Endodermal cell (in vitro differentiated cells): ENCODE measurements around the gene RPL13. TPM values are rescaled to one million over a fixed set of nuclear protein-coding genes. Genes with fewer than 3 reads are reported as not detected.

ENCODE experiments used
- DNase-seq: peaks from one replicate; pipeline ENCODE4 v3.0.0-alpha.2; 2017
- H3K27ac ChIP-seq: 2 replicates; pipeline ENCODE4 v1.5.1; 2013; ENCODE audit warnings: mild to moderate bottlenecking, low read depth, low read length, moderate library complexity
- H3K27me3 ChIP-seq: 2 replicates; pipeline ENCODE4 v1.6.1; 2013; ENCODE audit warnings: mild to moderate bottlenecking, low read length, moderate library complexity; ENCODE audit not compliant: insufficient read depth, control insufficient read depth, poor library complexity, severe bottlenecking
- H3K36me3 ChIP-seq: 2 replicates; pipeline ENCODE4 v1.7.0; 2013; ENCODE audit warnings: mild to moderate bottlenecking, low read length, moderate library complexity; ENCODE audit not compliant: control insufficient read depth, insufficient read depth
- H3K4me1 ChIP-seq: one replicate; pipeline ENCODE4 v1.7.0; 2013; ENCODE audit warnings: low read length; ENCODE audit not compliant: control insufficient read depth, insufficient read depth
- H3K4me3 ChIP-seq: 2 replicates; pipeline ENCODE4 v1.5.1; 2013; ENCODE audit warnings: mild to moderate bottlenecking, low read length, moderate library complexity
- H3K9ac ChIP-seq: 2 replicates; pipeline ENCODE4 v1.6.1; 2013; ENCODE audit warnings: mild to moderate bottlenecking, low read length, moderate library complexity; ENCODE audit not compliant: poor library complexity, severe bottlenecking; ENCODE audit errors: extremely low read depth
- H3K9me3 ChIP-seq: 2 replicates; pipeline ENCODE4 v1.6.1; 2013; ENCODE audit warnings: mild to moderate bottlenecking, low read length, moderate library complexity; ENCODE audit not compliant: control insufficient read depth
- H3K27ac Mint-ChIP-seq: 2 replicates; pipeline ENCODE4 v1.8.0; 2020; ENCODE audit warnings: mixed read lengths
- H3K27me3 Mint-ChIP-seq: 2 replicates; pipeline ENCODE4 v1.8.0; 2021; ENCODE audit warnings: mild to moderate bottlenecking, mixed read lengths; ENCODE audit not compliant: insufficient read depth
- H3K36me3 Mint-ChIP-seq: 2 replicates; pipeline ENCODE4 v1.8.0; 2020; ENCODE audit warnings: low read depth, mixed read lengths
- H3K4me1 Mint-ChIP-seq: 2 replicates; pipeline ENCODE4 v1.8.0; 2020; ENCODE audit warnings: mixed read lengths
- H3K4me3 Mint-ChIP-seq: 2 replicates; pipeline ENCODE4 v1.8.0; 2020; ENCODE audit warnings: mild to moderate bottlenecking, moderate library complexity, mixed read lengths
- H3K9me3 Mint-ChIP-seq: 2 replicates; pipeline ENCODE4 v1.8.0; 2020; ENCODE audit warnings: mild to moderate bottlenecking, mixed read lengths
- WGBS, 2 experiments: methylation state at CpG; one replicate each; pipeline versions ENCODE4 v1.1.5 to v1.1.7; 2013; ENCODE audit warnings: missing lambda C conversion rate in 2 of 2, mixed read lengths in 1 of 2; ENCODE audit not compliant: insufficient coverage in 1 of 2, insufficient read length in 1 of 2; 5-methylcytosine and 5-hydroxymethylcytosine counted together
- total RNA-seq, 2 donors: library from RNA; stranded (reverse); fragmentation: NEBNext Ultra II Directional in 1 of 2; extraction: Animal tissue kit (Norgen Biotek cat#: 25700) in 1 of 2; gene quantifications; 2 replicates in 1 of 2; 3 replicates in 1 of 2; pipeline ENCODE4 v1.2.1, GENCODE V29; 2021
- TF ChIP-seq, protein P1 (sequence below): fragments of 200-600 bp; sonication (generic); conservative IDR thresholded peaks from 2 replicates; pipeline ENCODE4 v1.5.0; 2021; ENCODE audit warnings: antibody characterized with exemption, mild to moderate bottlenecking

Gene RPL13
- total RNA-seq, 2 donors from 2014 or later = 1,911 to 2,019 TPM

DNA sequence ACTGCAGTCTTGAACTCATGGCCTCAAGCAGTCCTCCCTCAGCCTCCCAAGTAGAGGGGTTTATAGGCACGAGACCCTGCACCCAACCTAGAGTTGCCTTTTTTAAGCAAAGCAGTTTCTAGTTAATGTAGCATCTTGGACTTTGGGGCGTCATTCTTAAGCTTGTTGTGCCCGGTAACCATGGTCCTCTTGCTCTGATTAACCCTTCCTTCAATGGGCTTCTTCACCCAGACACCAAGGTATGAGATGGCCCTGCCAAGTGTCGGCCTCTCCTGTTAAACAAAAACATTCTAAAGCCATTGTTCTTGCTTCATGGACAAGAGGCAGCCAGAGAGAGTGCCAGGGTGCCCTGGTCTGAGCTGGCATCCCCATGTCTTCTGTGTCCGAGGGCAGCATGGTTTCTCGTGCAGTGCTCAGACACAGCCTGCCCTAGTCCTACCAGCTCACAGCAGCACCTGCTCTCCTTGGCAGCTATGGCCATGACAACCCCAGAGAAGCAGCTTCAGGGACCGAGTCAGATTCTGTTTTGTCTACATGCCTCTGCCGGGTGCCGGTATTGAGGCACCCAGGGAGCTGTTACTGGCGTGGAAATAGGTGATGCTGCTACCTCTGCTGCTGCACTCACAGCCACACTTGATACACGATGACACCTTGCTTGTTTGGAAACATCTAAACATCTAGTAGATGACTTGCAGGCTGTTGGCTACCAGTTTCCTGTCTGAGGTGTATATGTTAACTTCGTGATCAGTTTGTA lies 3.3 kb downstream of the RPL13 start:
- DNase-seq = no peak
- Histone ChIP-seq H3K4me3 (peak overlapping the region; percentile 87), H3K4me1 (peaks cover 14% of the 10 kb centered on the region), H3K9ac (peak overlapping the region; percentile 28), H3K9me3 (no peaks in the 10 kb centered on the region), H3K27me3 (no peaks in the 10 kb centered on the region), H3K27ac (no peak overlapping the region), H3K36me3 (peaks cover 41% of the 10 kb centered on the region)
- Mint-ChIP-seq H3K4me1 (peaks cover 56% of the 10 kb centered on the region), H3K4me3 (peak overlapping the region; percentile 94), H3K27me3 (peaks cover 6% of the 10 kb centered on the region), H3K27ac (peak overlapping the region; percentile 79), H3K9me3 (no peaks in the 10 kb centered on the region), H3K36me3 (peaks cover 35% of the 10 kb centered on the region)
- TF ChIP-seq, protein P1, sequence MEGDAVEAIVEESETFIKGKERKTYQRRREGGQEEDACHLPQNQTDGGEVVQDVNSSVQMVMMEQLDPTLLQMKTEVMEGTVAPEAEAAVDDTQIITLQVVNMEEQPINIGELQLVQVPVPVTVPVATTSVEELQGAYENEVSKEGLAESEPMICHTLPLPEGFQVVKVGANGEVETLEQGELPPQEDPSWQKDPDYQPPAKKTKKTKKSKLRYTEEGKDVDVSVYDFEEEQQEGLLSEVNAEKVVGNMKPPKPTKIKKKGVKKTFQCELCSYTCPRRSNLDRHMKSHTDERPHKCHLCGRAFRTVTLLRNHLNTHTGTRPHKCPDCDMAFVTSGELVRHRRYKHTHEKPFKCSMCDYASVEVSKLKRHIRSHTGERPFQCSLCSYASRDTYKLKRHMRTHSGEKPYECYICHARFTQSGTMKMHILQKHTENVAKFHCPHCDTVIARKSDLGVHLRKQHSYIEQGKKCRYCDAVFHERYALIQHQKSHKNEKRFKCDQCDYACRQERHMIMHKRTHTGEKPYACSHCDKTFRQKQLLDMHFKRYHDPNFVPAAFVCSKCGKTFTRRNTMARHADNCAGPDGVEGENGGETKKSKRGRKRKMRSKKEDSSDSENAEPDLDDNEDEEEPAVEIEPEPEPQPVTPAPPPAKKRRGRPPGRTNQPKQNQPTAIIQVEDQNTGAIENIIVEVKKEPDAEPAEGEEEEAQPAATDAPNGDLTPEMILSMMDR = no peak
- WGBS, 2 experiments = 87 to 88% methylated on average over 10 to 12 of the region's 12 CpGs

DNA sequence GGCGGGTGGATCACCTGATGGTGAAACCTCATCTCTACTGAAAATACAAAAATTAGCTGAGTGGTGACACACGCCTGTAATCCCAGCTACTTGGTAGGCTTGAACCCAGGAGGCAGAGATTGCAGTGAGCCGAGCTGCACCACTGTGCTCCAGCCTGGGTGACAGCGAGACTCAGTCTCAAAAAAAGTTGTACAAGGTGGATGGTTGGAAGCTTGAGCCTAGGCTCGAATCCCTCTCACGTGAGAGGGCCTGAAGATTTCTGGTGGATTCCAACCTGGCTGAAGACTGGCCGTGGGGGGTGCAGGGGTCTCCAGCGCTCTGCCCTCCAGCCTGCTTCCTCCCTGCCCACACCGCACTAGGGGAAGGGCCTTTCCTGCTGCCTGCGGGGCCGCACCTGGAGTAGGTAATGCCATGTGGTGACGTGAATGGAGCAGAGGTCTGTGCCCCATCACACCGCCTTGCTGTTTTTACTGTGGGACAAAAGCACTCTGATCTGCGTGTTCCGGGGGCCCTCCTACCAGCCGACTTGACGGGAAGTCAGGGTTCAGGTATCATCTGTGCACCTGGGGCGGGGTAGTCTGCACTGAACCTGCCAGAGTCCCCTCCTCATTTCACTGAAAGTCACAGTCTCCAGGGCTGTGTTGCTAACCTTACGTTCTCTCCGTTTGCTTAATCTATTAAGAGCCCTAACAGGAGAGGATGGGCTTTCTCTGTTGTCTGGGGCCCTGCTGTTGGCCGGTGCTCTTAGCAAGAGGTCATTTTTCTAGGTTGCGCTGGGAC lies 4.2 kb downstream of the RPL13 start:
- H3K36me3 Mint-ChIP-seq = peaks cover 35% of the 10 kb centered on the region
- H3K4me3 ChIP-seq = peak overlapping the region; percentile 87
- no peak overlapping the region for H3K27ac ChIP-seq
- TF ChIP-seq, protein P1 = no peak
- peak overlapping the region; percentile 25 for H3K9ac ChIP-seq
- peak overlapping the region; percentile 79 for H3K27ac Mint-ChIP-seq
- DNase-seq = peak; percentile 80
- 78 to 87% methylated on average over 19 to 22 of the region's 22 CpGs for WGBS, 2 experiments
- H3K4me3 Mint-ChIP-seq = peak overlapping the region; percentile 94
- H3K27me3 Mint-ChIP-seq = peaks cover 9% of the 10 kb centered on the region
- peaks cover 14% of the 10 kb centered on the region for H3K4me1 ChIP-seq
- no peaks in the 10 kb centered on the region for H3K9me3 Mint-ChIP-seq
- H3K36me3 ChIP-seq = peaks cover 41% of the 10 kb centered on the region
- peaks cover 55% of the 10 kb centered on the region for H3K4me1 Mint-ChIP-seq
- no peaks in the 10 kb centered on the region for H3K27me3 ChIP-seq
- H3K9me3 ChIP-seq = no peaks in the 10 kb centered on the region

DNA sequence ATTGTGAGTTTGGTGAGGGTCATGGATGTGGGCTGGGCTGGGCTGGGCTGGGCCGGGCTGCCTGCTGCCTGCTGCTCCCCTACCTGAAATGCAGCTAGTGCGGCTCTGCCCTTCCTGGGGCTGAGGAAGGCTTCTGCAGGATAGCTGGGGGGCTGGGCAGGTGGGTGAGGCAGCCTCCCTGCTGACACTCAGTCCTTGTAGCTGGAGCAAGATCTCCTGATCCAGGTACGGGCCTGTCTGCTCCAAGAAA lies 4.7 kb downstream of the RPL13 start:
- H3K9ac ChIP-seq = no peak overlapping the region
- peak; percentile 90 for DNase-seq
- WGBS, 2 experiments = 44 to 59% methylated on average over 1 to 3 of the region's 3 CpGs

More for the DNA sequence above, 4.7 kb downstream of the RPL13 start:
- no peaks in the 10 kb centered on the region for H3K9me3 Mint-ChIP-seq
- H3K4me1 Mint-ChIP-seq = peaks cover 53% of the 10 kb centered on the region
- Histone ChIP-seq H3K9me3 (no peaks in the 10 kb centered on the region), H3K4me1 (peaks cover 14% of the 10 kb centered on the region), H3K36me3 (peaks cover 41% of the 10 kb centered on the region), H3K4me3 (no peak overlapping the region), H3K27ac (no peak overlapping the region), H3K27me3 (no peaks in the 10 kb centered on the region)
- H3K27ac Mint-ChIP-seq = peak overlapping the region; percentile 79
- TF ChIP-seq, protein P1 = no peak
- H3K36me3 Mint-ChIP-seq = peaks cover 35% of the 10 kb centered on the region
- peaks cover 9% of the 10 kb centered on the region for H3K27me3 Mint-ChIP-seq
- peak overlapping the region; percentile 94 for H3K4me3 Mint-ChIP-seq
